Activated CD4-positive, alpha-beta T cell treated with anti-CD3 and anti-CD28 coated beads for 1 hour (primary cell): ENCODE data around the gene GRID1.

Experiments used
- DNase-seq: peaks from one replicate; pipeline ENCODE4 v3.0.0-alpha.2; 2020

The GRID1 gene

GRCh38 chr10:86350897-86351296, 15.7 kb downstream of the GRID1 start:
- no peak for DNase-seq

GRCh38 chr10:86349940-86350630, 16.5 kb downstream of the GRID1 start:
- no peak for DNase-seq

GRCh38 chr10:86349474-86349873, 17.1 kb downstream of the GRID1 start:
- no peak for DNase-seq

GRCh38 chr10:86348321-86349210, 18.0 kb downstream of the GRID1 start:
- DNase-seq, result no peak

- no peak for DNase-seq
Measured at GRCh38 chr10:86347856-86348255, 18.7 kb downstream of the GRID1 start.

GRCh38 chr10:86346799-86347665, 19.6 kb downstream of the GRID1 start:
- no peak for DNase-seq

- no peak for DNase-seq
Measured at GRCh38 chr10:86345859-86346798, 20.5 kb downstream of the GRID1 start.

GRCh38 chr10:86345296-86345858, 21.2 kb downstream of the GRID1 start:
- DNase-seq, result no peak

- DNase-seq, result no peak
Measured at GRCh38 chr10:86344714-86345161, 21.9 kb downstream of the GRID1 start.

- no peak for DNase-seq
Measured at GRCh38 chr10:86344281-86344680, 22.3 kb downstream of the GRID1 start.

- no peak for DNase-seq
Measured at GRCh38 chr10:86343761-86344160, 22.8 kb downstream of the GRID1 start.

GRCh38 chr10:86342111-86342863, 24.3 kb downstream of the GRID1 start:
- no peak for DNase-seq

GRCh38 chr10:86341361-86341811, 25.2 kb downstream of the GRID1 start:
- no peak for DNase-seq

GRCh38 chr10:86340991-86341260, 25.7 kb downstream of the GRID1 start:
- DNase-seq, result no peak

GRCh38 chr10:86340176-86340990, 26.2 kb downstream of the GRID1 start:
- no peak for DNase-seq

- DNase-seq, result no peak
Measured at GRCh38 chr10:86339226-86339865, 27.2 kb downstream of the GRID1 start.

- no peak for DNase-seq
Measured at GRCh38 chr10:86337121-86337601, 29.4 kb downstream of the GRID1 start.

GRCh38 chr10:86336341-86336740, 30.3 kb downstream of the GRID1 start:
- no peak for DNase-seq

GRCh38 chr10:86335831-86336230, 30.8 kb downstream of the GRID1 start:
- DNase-seq, result no peak
